Right lobe of liver (tissue), 6 donors: ENCODE data around the gene TM2D3. TPM values are rescaled to one million over a fixed set of nuclear protein-coding genes. Genes with fewer than 3 reads are reported as not detected.

ENCODE experiments used
- ATAC-seq, 4 donors: fragments of 200-7000 bp; cut with Tn5 transposase; one replicate each; pipeline ENCODE4 v1.9.1; 2020; ENCODE audit warnings: mild to moderate bottlenecking in 4 of 4, moderate library complexity in 4 of 4
- DNase-seq, 3 donors: peaks; one replicate each; pipeline ENCODE4 v3.0.0-alpha.2; 2020
- H3K27ac ChIP-seq, 3 donors: fragments of 200-600 bp; one replicate each; pipeline ENCODE4 v1.8.0; 2022
- H3K27me3 ChIP-seq, 2 donors: fragments of 200-600 bp; one replicate each; pipeline ENCODE4 v1.8.0; 2022
- H3K36me3 ChIP-seq, 4 donors: fragments of 200-600 bp; sonication (generic) in 1 of 4; one replicate each; pipeline versions ENCODE4 v1.5.1 to v1.8.0; 2017 to 2022; ENCODE audit warnings: control low read depth in 1 of 4
- H3K4me1 ChIP-seq, 4 donors: fragments of 200-600 bp; sonication (generic) in 1 of 4; one replicate each; pipeline versions ENCODE4 v1.5.1 to v1.8.0; 2017 to 2022; ENCODE audit warnings: control low read depth in 1 of 4
- H3K4me3 ChIP-seq, 3 donors: fragments of 200-600 bp; one replicate each; pipeline ENCODE4 v1.8.0; 2022
- H3K9me3 ChIP-seq, 4 donors: fragments of 200-600 bp; sonication (generic) in 1 of 4; one replicate each; pipeline versions ENCODE4 v1.5.1 to v1.8.0; 2017 to 2022; ENCODE audit warnings: control low read depth in 1 of 4
- CTCF ChIP-seq, 4 donors: fragments of 200-600 bp in 3 of 4; fragments of 450-650 bp in 1 of 4; IDR thresholded peaks; one replicate each; pipeline versions ENCODE4 v1.5.1 to v1.8.0; 2016 to 2022; ENCODE audit warnings: antibody characterized with exemption in 4 of 4, mild to moderate bottlenecking in 2 of 4
- POLR2A ChIP-seq: fragments of 450-650 bp; IDR thresholded peaks from one replicate; pipeline ENCODE4 v1.6.1; 2017; ENCODE audit warnings: antibody characterized with exemption, mild to moderate bottlenecking
- WGBS: methylation state at CpG from one replicate; pipeline ENCODE4 v1.1.6; 2018; ENCODE audit warnings: low coverage, low lambda C conversion rate; ENCODE audit not compliant: insufficient coverage; ENCODE audit errors: missing lambda C conversion rate; 5-methylcytosine and 5-hydroxymethylcytosine counted together
- intact Hi-C, 2 donors: fragments of 100-400 bp; cut with DNase I; formaldehyde crosslinking; loops; one replicate each; pipeline versions ENCODE4 v1.11.2 to v1.14.1; 2022
- total RNA-seq, 6 experiments: library from RNA; depleted of rRNA in 2 of 6; stranded (reverse); fragments of >200 nt in 2 of 6; fragmentation: NEBNext Ultra II Directional in 3 of 6; extraction: Animal tissue kit (Norgen Biotek cat#: 25700) in 3 of 6; gene quantifications; one replicate each; pipeline versions ENCODE4 v1.1.0 to v1.2.4, GENCODE V29; 2016 to 2023
- donor health status: DM: no; HTN: yes; CAD: no.
- donor health status: DM: no; HTN: no; CAD: no.
- donor health status: DM: no; HTN: no; CAD: no.
- donor health status: DM: no; HTN: yes; CAD: no.
- donor health status: DM: no; HTN: yes; CAD: no.

TM2D3 gene
- total RNA-seq, 6 experiments from 2014 or later = 29.5 to 46.9 (median 40.8) TPM

DNA sequence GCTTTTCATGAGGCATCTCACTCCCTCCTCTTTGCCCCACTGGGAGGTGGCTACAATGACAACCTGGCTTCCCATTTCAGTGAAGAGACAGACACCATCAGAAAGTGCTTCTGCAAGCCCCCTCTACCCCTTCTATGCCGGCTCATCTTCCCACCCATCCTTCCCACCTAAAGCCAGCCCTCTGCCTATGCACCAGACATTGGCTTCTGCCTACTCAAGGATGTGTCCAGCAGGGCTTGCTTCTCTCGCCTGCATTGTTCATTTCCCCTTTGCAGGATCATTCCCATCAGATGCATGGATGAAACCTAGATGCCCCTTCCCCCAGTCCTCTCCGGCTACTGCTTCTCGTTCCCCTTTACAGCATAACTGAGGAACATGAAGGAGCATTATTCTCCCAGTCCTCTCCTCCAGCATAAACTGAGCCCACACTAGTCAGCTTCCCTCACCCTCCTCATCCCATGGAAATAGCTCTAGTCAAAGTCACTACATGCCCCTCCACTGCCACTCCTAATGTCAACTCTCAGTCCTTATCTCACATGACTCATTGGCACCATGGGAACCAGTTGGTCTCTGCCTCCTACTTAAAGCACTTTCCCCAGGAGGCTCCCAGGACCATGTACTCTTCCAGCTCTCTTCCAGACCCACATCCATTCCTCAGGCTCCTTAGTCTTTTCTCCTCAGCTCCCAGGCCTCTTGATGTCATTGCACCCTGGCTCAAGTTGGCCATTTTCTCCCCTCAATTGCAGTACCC lies 47.9 kb downstream of the TM2D3 start:
- Histone ChIP-seq H3K27ac (no peak overlapping the region), H3K9me3 (no peaks in the 10 kb centered on the region), H3K4me3 (no peak overlapping the region), H3K36me3 (no peaks in the 10 kb centered on the region), H3K27me3 (no peaks in the 10 kb centered on the region), H3K4me1 (no peaks in the 10 kb centered on the region)
- intact Hi-C loops = no loop called here
- TF ChIP-seq POLR2A (no peak), CTCF (IDR thresholded peaks at IDR 0.05) (no peak)
- DNase-seq (no peak), ATAC-seq (peak in 1 of 4 donors; percentile 26)
- WGBS = 83% methylated on average over 4 of the region's 4 CpGs

DNA sequence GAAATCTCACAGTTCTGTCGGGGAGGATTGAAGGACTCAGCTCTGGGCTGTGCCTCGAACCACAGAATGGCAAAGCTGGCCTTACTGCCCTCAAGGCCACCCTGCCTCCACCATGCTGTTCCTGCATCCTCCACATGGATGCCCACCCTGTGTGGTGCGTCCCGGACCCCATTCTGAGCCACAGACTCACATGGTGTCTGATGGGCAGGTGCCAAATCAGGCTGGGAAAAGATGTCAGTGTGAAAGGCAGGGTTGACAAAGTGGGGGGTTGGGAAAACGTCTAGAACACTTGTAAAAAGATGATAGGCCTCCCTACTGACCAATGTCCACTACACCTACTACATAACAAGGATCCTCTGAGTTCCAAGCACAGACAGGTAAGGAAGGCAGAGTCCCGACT lies 49.4 kb downstream of the TM2D3 start:
- Histone ChIP-seq H3K9me3 (no peaks in the 10 kb centered on the region), H3K36me3 (no peaks in the 10 kb centered on the region), H3K4me3 (no peak overlapping the region), H3K27ac (no peak overlapping the region), H3K4me1 (no peaks in the 10 kb centered on the region), H3K27me3 (no peaks in the 10 kb centered on the region)
- ATAC-seq (no peak), DNase-seq (no peak)
- no peak for TF ChIP-seq CTCF (IDR thresholded peaks at IDR 0.05)
- intact Hi-C loops = no loop called here
- 88% methylated on average over 6 of the region's 6 CpGs for WGBS

DNA sequence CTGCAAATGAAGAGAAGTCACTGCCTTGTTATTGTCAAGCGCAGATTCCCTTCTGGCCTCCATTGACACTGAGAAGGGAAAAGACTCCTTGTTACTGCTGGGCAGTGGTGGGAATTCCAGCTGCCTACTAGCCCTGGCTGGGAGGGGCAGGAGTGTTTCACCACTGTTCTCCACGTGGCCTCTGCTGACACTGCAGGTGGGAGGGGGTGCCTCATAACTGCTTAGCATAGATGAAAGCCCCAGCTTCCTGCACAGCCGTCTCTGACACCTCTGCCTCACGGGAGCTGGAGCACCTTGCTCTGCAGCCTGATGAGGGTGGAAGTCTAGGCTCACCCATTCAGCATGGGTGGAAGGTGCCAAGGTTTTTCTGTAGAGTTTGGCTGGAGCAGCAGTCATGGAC lies 52.1 kb downstream of the TM2D3 start:
- Histone ChIP-seq H3K27me3 (no peaks in the 10 kb centered on the region), H3K4me3 (no peak overlapping the region), H3K36me3 (no peaks in the 10 kb centered on the region), H3K4me1 (no peaks in the 10 kb centered on the region), H3K27ac (no peak overlapping the region), H3K9me3 (no peaks in the 10 kb centered on the region)
- intact Hi-C loops = no loop called here
- TF ChIP-seq CTCF (IDR thresholded peaks at IDR 0.05) (no peak), POLR2A (no peak)
- 58% methylated on average over 2 of the region's 4 CpGs for WGBS
- ATAC-seq (no peak), DNase-seq (no peak)

DNA sequence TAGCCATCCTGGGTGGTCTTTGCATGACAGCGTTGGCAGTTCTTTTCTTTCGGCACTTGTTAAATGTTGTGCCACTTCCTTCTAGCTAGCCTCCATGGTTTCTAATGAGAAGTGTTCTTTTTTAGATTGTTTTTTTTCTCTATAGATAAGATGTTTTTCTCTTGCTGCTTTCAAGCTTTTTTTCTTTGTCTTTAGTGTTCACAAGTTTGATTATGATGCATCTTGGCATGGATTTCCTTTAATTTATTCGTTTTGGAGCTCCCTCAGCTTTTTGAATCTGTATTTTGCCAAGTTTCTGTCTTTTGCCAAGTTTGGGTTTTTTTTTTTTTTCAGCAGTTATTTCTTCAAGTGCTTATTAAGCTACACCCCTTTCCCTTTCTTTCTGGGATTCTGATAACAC lies 53.1 kb downstream of the TM2D3 start:
- WGBS = 61% methylated on average over 3 of the region's 3 CpGs
- no peaks in the 10 kb centered on the region for H3K9me3 ChIP-seq
- no peaks in the 10 kb centered on the region for H3K36me3 ChIP-seq
- no peak overlapping the region for H3K27ac ChIP-seq
- no peak overlapping the region for H3K4me3 ChIP-seq
- TF ChIP-seq CTCF (IDR thresholded peaks at IDR 0.05) (no peak), POLR2A (no peak)
- intact Hi-C loops = no loop called here
- DNase-seq (no peak), ATAC-seq (no peak)
- H3K27me3 ChIP-seq = no peaks in the 10 kb centered on the region
- H3K4me1 ChIP-seq = no peaks in the 10 kb centered on the region
